Cortex of kidney (tissue), 1 donor: ENCODE results near the gene RGN.
"Not testable (repeated sequence)": the region's sequence is repeated elsewhere in the genome, so short reads cannot be mapped to it uniquely, and the experiment has no call there.

ENCODE experiments used
- DNase-seq: peaks from one replicate; lab custom pipeline; 2025; lab: John Stamatoyannopoulos, UW

The RGN gene

DNA sequence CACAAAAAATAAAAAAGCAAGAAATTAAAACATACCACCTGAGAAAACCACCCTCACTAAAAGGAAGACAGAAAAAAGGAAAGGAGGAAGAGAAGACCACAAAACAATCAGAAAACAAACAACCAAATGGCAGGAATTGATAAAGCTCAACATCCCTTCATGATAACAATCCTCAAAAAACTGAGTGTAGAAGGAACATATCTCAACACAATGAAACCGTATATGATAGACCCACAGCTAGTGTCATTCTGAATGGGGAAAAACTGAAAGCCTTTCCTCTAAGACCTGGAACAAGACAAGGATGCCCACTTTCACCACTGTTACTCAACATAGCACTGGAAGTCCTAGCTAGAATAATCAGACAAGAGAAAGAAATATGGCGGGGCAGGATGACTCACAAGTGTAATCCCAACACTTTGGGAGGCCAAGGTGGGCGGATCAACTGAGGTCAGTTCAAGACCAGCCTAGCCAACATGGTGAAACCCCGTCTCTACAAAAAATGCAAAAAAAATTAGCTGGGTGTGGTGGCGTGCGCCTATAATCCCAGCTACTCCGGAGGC is 38.4 kb downstream of the RGN start:
- DNase-seq: not testable (repeated sequence)

DNA sequence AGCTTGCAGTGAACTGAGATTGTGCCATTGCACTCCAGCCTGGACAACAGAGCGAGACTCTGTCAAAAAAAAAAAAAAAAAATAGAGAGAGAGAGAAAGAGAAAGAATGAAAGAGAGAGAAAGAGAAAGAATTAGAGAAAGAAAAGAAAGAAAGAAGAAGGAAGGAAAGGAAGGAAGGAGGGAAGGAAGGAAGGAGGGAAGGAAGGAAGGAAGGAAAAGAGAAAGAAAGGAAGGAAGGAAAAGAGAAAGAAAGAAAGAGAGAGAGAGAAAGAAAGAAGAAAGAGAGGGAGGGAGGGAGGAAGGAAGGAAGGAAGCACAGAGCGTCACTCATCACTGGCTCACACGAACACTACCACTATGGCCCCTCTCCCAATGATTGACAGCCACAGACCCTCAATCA is 46.2 kb downstream of the RGN start:
- DNase-seq: not testable (repeated sequence)

DNA sequence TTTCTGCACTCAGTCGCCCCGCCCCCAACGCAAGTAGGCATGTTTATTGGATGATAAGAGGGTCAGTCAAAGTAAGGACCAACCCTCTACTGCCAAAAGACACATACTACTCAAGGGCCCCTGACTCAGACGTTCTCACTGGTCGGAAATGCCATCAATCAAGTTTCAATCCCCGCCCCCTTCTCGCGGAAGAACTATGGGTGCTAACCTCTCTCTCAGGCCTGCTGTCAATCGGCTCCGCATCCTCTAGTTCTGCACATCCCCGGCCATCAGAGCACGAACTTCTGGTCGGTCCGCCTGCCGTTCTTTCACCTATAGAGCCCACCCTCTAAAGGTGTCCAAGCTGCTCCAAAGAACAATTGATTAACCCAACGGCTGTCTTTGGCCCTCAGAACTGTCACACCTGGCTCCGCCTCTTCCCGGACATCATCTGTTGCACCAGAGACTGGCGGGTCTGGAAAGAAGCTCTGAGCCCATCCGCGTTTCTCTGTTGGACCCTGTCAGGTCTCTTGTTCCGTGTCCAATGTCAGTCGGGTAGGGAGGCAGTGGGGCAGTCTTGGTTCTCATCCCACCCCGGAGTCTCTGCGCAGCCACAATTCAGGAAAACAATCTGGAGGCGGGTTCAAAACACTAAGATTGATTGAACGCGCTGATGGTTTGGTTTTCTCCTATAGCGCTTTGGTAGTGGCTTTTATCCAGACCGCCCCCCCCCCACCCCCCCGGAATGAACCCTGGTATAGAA is 51.1 kb downstream of the RGN start:
- DNase-seq: no peak

DNA sequence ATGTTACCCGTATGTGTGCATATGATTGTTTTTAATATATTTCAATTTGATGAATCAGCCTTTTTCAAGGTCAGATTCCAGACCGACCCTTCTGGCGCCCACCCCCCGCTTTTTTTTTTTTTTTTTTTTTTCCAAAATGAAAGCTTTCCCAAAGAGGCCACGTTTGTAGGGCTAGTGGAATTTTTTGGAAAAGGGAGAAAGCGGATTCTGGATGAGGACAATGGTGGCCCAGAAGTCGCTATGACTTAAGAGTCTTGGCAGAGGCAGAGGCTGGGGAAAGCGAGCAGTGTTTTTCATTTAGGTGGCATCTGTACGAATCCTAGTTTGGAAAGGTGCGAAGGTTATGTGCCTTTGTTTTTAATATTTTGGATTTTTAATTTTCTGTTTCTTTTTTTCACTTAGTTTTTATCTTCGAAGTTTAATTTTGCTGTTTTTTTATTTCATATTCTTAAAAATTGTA is 51.7 kb downstream of the RGN start:
- DNase-seq: no peak

DNA sequence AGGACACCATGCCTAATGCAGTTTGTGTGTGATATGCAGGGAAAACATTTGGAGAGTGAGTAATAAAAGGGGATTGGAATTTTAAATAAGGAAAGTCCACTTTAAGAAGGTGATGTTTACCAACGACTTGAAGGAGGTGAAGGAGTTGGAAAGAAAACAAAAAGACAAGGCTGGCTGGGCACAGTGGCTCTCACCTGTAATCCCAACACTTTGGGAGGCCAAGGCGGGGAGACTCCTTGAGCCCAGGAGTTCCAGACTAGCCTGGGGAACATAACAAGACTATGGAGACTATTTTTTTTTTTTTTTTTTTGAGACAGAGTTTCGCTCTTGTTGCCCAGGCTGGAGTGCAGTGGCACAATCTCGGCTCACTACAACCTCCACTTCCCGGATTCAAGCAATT is 55.2 kb downstream of the RGN start:
- DNase-seq: no peak

DNA sequence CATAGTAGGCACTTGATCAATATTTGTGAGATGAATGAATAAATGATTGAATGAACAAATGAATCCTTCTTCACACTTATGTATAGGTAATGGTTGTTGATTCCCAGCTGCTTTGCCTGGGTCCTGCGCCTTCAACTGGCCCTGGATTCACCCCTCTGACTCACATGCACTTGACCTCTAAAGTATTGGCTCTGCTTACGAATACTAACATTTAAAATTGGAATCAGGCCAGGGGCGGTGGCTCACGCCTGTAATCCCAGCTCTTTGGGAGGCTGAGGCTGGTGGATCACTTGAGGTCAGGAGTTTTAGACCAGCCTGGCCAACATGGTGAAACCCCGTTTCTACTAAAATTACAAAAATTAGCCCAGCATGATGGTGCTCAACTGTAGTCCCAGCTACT is 57.4 kb downstream of the RGN start:
- not testable (repeated sequence) for DNase-seq

DNA sequence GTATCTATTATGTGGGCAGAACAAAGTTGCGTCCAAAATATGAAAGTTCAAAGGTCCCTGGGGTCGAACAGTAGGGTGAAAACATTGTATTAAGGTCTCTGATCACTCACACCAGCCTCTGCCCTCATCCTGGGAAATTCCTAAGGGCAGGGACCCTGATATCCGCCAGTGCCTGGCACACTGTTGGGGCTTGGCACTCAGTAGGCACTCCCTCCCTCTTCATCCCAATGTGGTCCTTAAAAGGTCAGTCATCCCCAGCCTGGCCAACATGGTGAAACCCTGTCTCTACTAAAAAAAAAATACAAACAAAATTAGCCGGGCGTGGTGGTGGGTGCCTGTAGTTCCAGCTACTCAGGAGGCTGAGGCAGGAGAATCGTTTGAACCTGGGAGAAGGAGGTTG is 59.9 kb downstream of the RGN start:
- no peak for DNase-seq
